K562 (cell line): Measurements from ENCODE around the gene PRKCE. TPM values are rescaled to one million over a fixed set of nuclear protein-coding genes. Genes with fewer than 3 reads are reported as not detected.

Source experiments
- ATAC-seq: fragments of 200-7000 bp; cut with Tn5 transposase; 3 replicates; pipeline ENCODE4 v1.9.1; 2020; ENCODE audit warnings: moderate library complexity
- BruUV-seq: library from RNA; stranded (reverse); fragments of 400-500 nt; replicated peaks from 2 replicates; lab custom pipeline; 2021; lab: Mats Ljungman, UMichigan
- CTCF ChIA-PET: fragments of 300-600 bp; formaldehyde crosslinking; extraction: SDS; loops from one replicate; lab custom pipeline; 2021; ENCODE audit warnings: low intra/inter-chr PET ratio; lab: Yijun Ruan, JAX
- POLR2A ChIA-PET: fragments of 300-600, 350-650 bp; sonication (Branson Sonifier 250); formaldehyde crosslinking; extraction: SDS; loops from one replicate; lab custom pipeline; 2021; ENCODE audit warnings: antibody characterized with exemption, inconsistent platforms; lab: Yijun Ruan, JAX
- DNase-seq, 4 experiments: peaks; one replicate each; pipeline versions ENCODE4 v3.0.0 to v3.0.0-alpha.2; 2011 to 2018; ENCODE audit warnings: low spot score in 3 of 4, mixed read lengths in 3 of 4; ENCODE audit errors: extremely low read depth in 1 of 4
- FAIRE-seq: peaks from 2 replicates; lab custom pipeline; 2011; peaks lifted over from hg19 to GRCh38; lab: Jason Lieb, UNC
- H2AFZ ChIP-seq: 2 replicates; pipeline ENCODE4 v1.6.0; 2011; ENCODE audit warnings: low read depth, low read length, control low read depth, inconsistent platforms
- H3K27ac ChIP-seq: fragments of 200-600 bp; 3 replicates; pipeline ENCODE4 v1.8.0; 2011; ENCODE audit warnings: low read depth, mild to moderate bottlenecking, control low read depth, inconsistent platforms, low read length, moderate library complexity, mixed read lengths; ENCODE audit errors: extremely low read depth
- H3K27me3 ChIP-seq, 2 experiments: fragments of 300-600 bp in 1 of 2; 2 replicates in 1 of 2; 3 replicates in 1 of 2; pipeline versions ENCODE4 v1.6.0 to v1.8.0; 2011; ENCODE audit warnings: inconsistent platforms in 2 of 2, low read length in 2 of 2, mild to moderate bottlenecking in 1 of 2, mixed read lengths in 1 of 2, moderate library complexity in 1 of 2; ENCODE audit not compliant: control insufficient read depth in 2 of 2, insufficient read depth in 2 of 2
- H3K36me3 ChIP-seq: fragments of 300-600 bp; 3 replicates; pipeline ENCODE4 v1.8.0; 2011; ENCODE audit warnings: mild to moderate bottlenecking, low read length, inconsistent platforms; ENCODE audit not compliant: control insufficient read depth, insufficient read depth
- H3K4me1 ChIP-seq, 2 experiments: fragments of 200-600 bp in 1 of 2; replicated peaks in 1 of 2; 2 replicates in 1 of 2; 3 replicates in 1 of 2; pipeline versions ENCODE4 v1.5.1 to v1.8.0; 2011; ENCODE audit warnings: inconsistent platforms in 2 of 2, low read length in 2 of 2, mild to moderate bottlenecking in 1 of 2, mixed read lengths in 1 of 2, moderate library complexity in 1 of 2; ENCODE audit not compliant: control insufficient read depth in 2 of 2, insufficient read depth in 2 of 2
- H3K4me2 ChIP-seq: 2 replicates; pipeline ENCODE4 v1.6.1; 2011; ENCODE audit warnings: low read length, control low read depth, inconsistent platforms, mixed read lengths; ENCODE audit not compliant: insufficient read depth
- H3K4me3 ChIP-seq: fragments of 200-600 bp; sonication (generic), shearing (Covaris generic); 2 replicates; pipeline ENCODE4 v1.5.1; 2016; ENCODE audit warnings: control low read depth, inconsistent platforms
- H3K79me2 ChIP-seq: fragments of 200-600 bp; 3 replicates; pipeline ENCODE4 v1.8.0; 2011; ENCODE audit warnings: low read length, inconsistent platforms; ENCODE audit not compliant: control insufficient read depth, insufficient read depth
- H3K9ac ChIP-seq, 2 experiments: 2 replicates each; pipeline versions ENCODE4 v1.6.0 to v1.6.1; 2011; ENCODE audit warnings: low read depth in 2 of 2, low read length in 2 of 2, control low read depth in 1 of 2, inconsistent platforms in 1 of 2, mild to moderate bottlenecking in 1 of 2, mixed read lengths in 1 of 2; ENCODE audit not compliant: insufficient read depth in 1 of 2
- H3K9me1 ChIP-seq: one replicate; pipeline ENCODE4 v1.6.0; 2011; ENCODE audit warnings: inconsistent platforms, mild to moderate bottlenecking, low read length, moderate library complexity; ENCODE audit not compliant: control insufficient read depth, insufficient read depth
- H3K9me3 ChIP-seq: replicated peaks from 2 replicates; pipeline ENCODE4 v1.5.1; 2011; ENCODE audit warnings: low read depth, low read length, inconsistent platforms; ENCODE audit not compliant: control insufficient read depth, insufficient read depth
- H4K20me1 ChIP-seq: replicated peaks from 2 replicates; pipeline ENCODE4 v1.6.1; 2011; ENCODE audit warnings: low read length, inconsistent platforms, mixed read lengths; ENCODE audit not compliant: control insufficient read depth, insufficient read depth
- CBX1 ChIP-seq: sonication (generic); IDR thresholded peaks from 2 replicates; pipeline ENCODE4 v1.6.1; 2016; ENCODE audit warnings: antibody characterized with exemption, low read depth, mild to moderate bottlenecking
- CCNT2 ChIP-seq: IDR thresholded peaks from 2 replicates; pipeline ENCODE4 v1.6.1; 2011; ENCODE audit warnings: borderline replicate concordance, low read depth, mild to moderate bottlenecking, moderate library complexity, mixed read lengths, low read length; ENCODE audit not compliant: insufficient read length; ENCODE audit errors: extremely low read depth
- CEBPB ChIP-seq: fragments of 450-650 bp; IDR thresholded peaks from 2 replicates; pipeline ENCODE4 v1.6.1; 2016; ENCODE audit warnings: missing genetic modification characterization, missing compliant biosample characterization
- CEBPG ChIP-seq, 3 experiments: fragments of 200-800 bp in 1 of 3; sonication (Bioruptor generic) in 1 of 3; sonication (generic) in 1 of 3; formaldehyde crosslinking in 1 of 3; IDR thresholded peaks in 2 of 3; conservative IDR thresholded peaks in 1 of 3; 2 replicates each; pipeline versions ENCODE4 v1.6.1 to v1.8.0; 2016 to 2022; ENCODE audit warnings: missing compliant biosample characterization in 2 of 3, missing genetic modification characterization in 2 of 3, mild to moderate bottlenecking in 1 of 3, missing genetic modification reagents in 1 of 3
- MEIS2 ChIP-seq: fragments of 450-650 bp; IDR thresholded peaks from 2 replicates; pipeline ENCODE4 v1.6.1; 2014; ENCODE audit warnings: mild to moderate bottlenecking; ENCODE audit not compliant: partially characterized antibody
- MXI1 ChIP-seq: IDR thresholded peaks from 2 replicates; pipeline ENCODE4 v1.6.1; 2011; ENCODE audit warnings: low read depth, mild to moderate bottlenecking, improper control_type of control experiment, low read length
- ZBTB7A ChIP-seq: IDR thresholded peaks from 2 replicates; pipeline ENCODE4 v1.6.1; 2011; ENCODE audit warnings: low read depth, mild to moderate bottlenecking, low read length, moderate library complexity, borderline replicate concordance; ENCODE audit not compliant: control insufficient read depth
- WGBS: fragments of 100-300 bp; shearing (Covaris generic); methylation state at CpG from one replicate; pipeline ENCODE4 v1.1.6; 2016; ENCODE audit warnings: low coverage, mixed read lengths; ENCODE audit not compliant: insufficient coverage; ENCODE audit errors: missing lambda C conversion rate; 5-methylcytosine and 5-hydroxymethylcytosine counted together
- in situ Hi-C: fragments of 300-500 bp; cut with MboI; formaldehyde crosslinking; loops from 4 replicates; pipeline ENCODE4 v1.15.0; 2018; ENCODE audit warnings: inconsistent platforms, mixed read lengths
- intact Hi-C: fragments of 100-400 bp; cut with micrococcal nuclease; formaldehyde crosslinking; loops from 2 replicates; pipeline ENCODE4 v1.14.2; 2022
- polyA plus RNA-seq, 8 experiments: library from polyadenylated mRNA; depleted of rRNA in 4 of 8; stranded (reverse) in 5 of 8; unstranded in 3 of 8; fragments of >200 nt; fragmentation: Nextera tagmentation in 2 of 8; fragmentation: Illumina TruSeq in 1 of 8; extraction: Ambion mirVana in 2 of 8; extraction: Trizol in 1 of 8; gene quantifications; 2 replicates each; pipeline versions ENCODE4 v1.2.1 to v1.2.3, GENCODE V29; 2011 to 2014; ENCODE audit warnings: inconsistent platforms in 1 of 8, missing spikeins in 1 of 8
- total RNA-seq, 7 experiments: library from RNA; depleted of rRNA in 6 of 7; stranded (reverse); fragments of >200 nt in 6 of 7; fragmentation: Illumina TruSeq in 2 of 7; extraction: Trizol in 2 of 7; gene quantifications; 2 replicates each; pipeline versions ENCODE4 v1.2.1 to v1.2.3, GENCODE V29; 2011 to 2021; ENCODE audit warnings: low replicate concordance in 1 of 7
- TF ChIP-seq, protein P1 (sequence below): fragments of 450-650 bp; formaldehyde crosslinking; IDR thresholded peaks from 2 replicates; pipeline ENCODE4 v1.4.0; 2022; ENCODE audit warnings: mild to moderate bottlenecking, moderate library complexity
- TF ChIP-seq, protein P2 (sequence below), 2 experiments: fragments of 450-650 bp; formaldehyde crosslinking in 1 of 2; IDR thresholded peaks; 2 replicates each; pipeline versions ENCODE4 v1.4.0 to v1.6.1; 2014 to 2020; ENCODE audit warnings: mild to moderate bottlenecking in 2 of 2, borderline replicate concordance in 1 of 2, low read depth in 1 of 2

PRKCE gene
- total and polyA plus RNA-seq, 9 of the 15 experiments (the other 6 are each of a cell fraction or from before 2014, with no cell fraction given): 0.06 to 1.0 (median 0.22) TPM; not detected in 1

DNA sequence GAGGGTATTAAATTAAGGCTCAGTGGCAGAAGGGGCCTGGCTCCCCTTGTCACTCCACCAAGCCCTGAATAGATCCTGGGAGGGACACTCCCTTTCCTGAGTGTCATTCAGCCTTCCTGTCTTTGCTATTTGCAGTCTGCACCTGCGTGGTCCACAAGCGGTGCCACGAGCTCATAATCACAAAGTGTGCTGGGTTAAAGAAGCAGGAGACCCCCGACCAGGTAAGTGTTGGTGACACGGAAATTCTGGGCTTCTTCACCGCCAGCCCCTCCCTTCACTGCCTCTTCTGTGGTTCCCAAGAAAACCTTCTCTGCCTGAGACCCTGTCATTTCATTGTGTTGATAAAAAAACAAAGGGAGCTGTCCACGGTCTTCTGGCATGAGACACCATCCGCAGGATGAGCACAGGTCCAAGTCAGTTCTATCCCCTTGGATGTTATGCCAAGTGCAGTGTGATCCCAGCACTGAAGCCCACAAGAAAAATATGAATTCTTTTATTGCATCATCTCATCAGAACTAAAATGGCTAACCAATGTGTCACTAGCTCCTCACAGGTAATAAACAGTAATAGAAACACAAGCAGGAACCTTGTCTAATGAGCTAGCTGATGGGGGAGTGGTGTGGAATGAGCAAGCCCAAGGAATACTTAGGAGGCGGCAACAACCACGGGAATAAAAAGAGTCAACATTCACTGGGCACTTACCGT, 328.8 kb downstream of the PRKCE start:
- Histone ChIP-seq H3K4me1 (no peaks in the 10 kb centered on the region), H3K9me1 (no peaks in the 10 kb centered on the region), H3K79me2 (no peaks in the 10 kb centered on the region), H3K27me3 (peaks cover 20 to 71% of the 10 kb centered on the region in 2 experiments), H3K9me3 (no peaks in the 10 kb centered on the region), H3K4me2 (no peak overlapping the region), H3K36me3 (no peaks in the 10 kb centered on the region), H3K9ac (no peak overlapping the region), H2AFZ (no peak overlapping the region), H3K27ac (no peak overlapping the region), H3K4me3 (no peak overlapping the region), H4K20me1 (peaks cover 4% of the 10 kb centered on the region; the same call in 1 of the 2 replicates)
- BruUV-seq: no TSS peak
- intact Hi-C loops (no loop called here), in situ Hi-C loops (loop anchor here (25.0 kb wide), 1 partner anchor 1332 kb away; no protein-coding TSS in a partner anchor)
- CTCF ChIA-PET: no interaction called here
- WGBS: 0% methylated on average over 10 of the region's 11 CpGs
- FAIRE-seq: no peak
- no peak for ATAC-seq
- DNase-seq: no peak
- POLR2A ChIA-PET: no interaction called here
- 0 out of 2 replicates have a peak, but pooled peaks have one; percentile 15 for TF ChIP-seq CEBPG (CRISPR knock-in tag; IDR thresholded peaks at IDR 0.05)
- peak; percentile 50 to 71; a peak in 3 of 4 replicates for TF ChIP-seq CEBPG (tag; conservative IDR thresholded peaks at IDR 0.05 in 1 of 2, IDR thresholded peaks at IDR 0.05 in 1 of 2)
- TF ChIP-seq ZBTB7A: no peak
- TF ChIP-seq CCNT2: no peak
- no peak for TF ChIP-seq CBX1
- TF ChIP-seq MXI1: no peak
- TF ChIP-seq, protein P1, sequence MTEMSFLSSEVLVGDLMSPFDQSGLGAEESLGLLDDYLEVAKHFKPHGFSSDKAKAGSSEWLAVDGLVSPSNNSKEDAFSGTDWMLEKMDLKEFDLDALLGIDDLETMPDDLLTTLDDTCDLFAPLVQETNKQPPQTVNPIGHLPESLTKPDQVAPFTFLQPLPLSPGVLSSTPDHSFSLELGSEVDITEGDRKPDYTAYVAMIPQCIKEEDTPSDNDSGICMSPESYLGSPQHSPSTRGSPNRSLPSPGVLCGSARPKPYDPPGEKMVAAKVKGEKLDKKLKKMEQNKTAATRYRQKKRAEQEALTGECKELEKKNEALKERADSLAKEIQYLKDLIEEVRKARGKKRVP (CRISPR knock-in tag): 0 out of 2 replicates have a peak, but pooled peaks have one; percentile 23
- 0 out of 2 replicates have a peak, but pooled peaks have one; percentile 18 for TF ChIP-seq CEBPB (tag)
- no peak for TF ChIP-seq MEIS2
- TF ChIP-seq, protein P2, sequence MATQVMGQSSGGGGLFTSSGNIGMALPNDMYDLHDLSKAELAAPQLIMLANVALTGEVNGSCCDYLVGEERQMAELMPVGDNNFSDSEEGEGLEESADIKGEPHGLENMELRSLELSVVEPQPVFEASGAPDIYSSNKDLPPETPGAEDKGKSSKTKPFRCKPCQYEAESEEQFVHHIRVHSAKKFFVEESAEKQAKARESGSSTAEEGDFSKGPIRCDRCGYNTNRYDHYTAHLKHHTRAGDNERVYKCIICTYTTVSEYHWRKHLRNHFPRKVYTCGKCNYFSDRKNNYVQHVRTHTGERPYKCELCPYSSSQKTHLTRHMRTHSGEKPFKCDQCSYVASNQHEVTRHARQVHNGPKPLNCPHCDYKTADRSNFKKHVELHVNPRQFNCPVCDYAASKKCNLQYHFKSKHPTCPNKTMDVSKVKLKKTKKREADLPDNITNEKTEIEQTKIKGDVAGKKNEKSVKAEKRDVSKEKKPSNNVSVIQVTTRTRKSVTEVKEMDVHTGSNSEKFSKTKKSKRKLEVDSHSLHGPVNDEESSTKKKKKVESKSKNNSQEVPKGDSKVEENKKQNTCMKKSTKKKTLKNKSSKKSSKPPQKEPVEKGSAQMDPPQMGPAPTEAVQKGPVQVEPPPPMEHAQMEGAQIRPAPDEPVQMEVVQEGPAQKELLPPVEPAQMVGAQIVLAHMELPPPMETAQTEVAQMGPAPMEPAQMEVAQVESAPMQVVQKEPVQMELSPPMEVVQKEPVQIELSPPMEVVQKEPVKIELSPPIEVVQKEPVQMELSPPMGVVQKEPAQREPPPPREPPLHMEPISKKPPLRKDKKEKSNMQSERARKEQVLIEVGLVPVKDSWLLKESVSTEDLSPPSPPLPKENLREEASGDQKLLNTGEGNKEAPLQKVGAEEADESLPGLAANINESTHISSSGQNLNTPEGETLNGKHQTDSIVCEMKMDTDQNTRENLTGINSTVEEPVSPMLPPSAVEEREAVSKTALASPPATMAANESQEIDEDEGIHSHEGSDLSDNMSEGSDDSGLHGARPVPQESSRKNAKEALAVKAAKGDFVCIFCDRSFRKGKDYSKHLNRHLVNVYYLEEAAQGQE (IDR thresholded peaks at IDR 0.05; ENCODE audit: borderline replicate concordance): 0 out of 2 replicates have a peak, but pooled peaks have one; percentile 25
- TF ChIP-seq, protein P2 (CRISPR knock-in tag; IDR thresholded peaks at IDR 0.05; ENCODE audit: low read depth): no peak
